Epidermal melanocyte (primary cell): ENCODE measurements around the gene KLK14.

Experiments used
- DNase-seq: peaks from one replicate; pipeline ENCODE4 v3.0.0; 2011; ENCODE audit warnings: low spot score; ENCODE audit not compliant: insufficient read length

Gene KLK14

DNA sequence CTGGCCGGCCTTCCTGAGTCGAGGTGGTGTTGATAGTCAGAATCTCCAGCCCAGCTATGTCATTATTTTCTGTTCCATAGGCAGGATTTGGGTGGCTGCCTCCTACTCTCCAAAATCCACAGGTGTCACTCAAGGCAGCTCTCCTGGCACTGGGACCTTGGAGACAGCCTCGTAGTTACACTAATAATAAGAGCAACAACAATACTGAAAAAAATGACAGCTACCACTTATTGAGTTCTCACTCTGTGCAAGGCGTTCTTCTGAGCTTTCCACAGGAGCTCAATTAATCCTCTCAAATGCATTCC, 35.7 kb downstream of the KLK14 start:
- no peak for DNase-seq

DNA sequence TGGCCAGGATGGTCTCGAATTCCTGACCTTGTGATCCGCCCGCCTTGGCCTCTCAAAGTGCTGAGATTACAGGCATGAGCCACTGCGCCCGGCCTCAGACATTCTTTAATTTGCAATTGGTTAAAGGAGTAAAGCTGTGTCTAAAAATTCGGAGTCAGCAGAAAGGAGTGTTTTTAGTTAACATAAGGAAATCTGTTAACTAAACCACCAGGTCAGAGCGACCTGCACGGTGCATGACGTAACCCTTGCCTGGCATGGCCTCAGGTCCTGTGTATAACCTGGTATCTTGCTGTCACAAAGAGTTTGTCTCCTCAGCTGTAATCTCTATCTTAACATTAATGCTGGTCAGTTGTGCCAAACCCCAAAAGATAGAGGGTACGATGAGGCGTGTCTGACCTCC, 38.4 kb downstream of the KLK14 start:
- DNase-seq, result peak; percentile 4

DNA sequence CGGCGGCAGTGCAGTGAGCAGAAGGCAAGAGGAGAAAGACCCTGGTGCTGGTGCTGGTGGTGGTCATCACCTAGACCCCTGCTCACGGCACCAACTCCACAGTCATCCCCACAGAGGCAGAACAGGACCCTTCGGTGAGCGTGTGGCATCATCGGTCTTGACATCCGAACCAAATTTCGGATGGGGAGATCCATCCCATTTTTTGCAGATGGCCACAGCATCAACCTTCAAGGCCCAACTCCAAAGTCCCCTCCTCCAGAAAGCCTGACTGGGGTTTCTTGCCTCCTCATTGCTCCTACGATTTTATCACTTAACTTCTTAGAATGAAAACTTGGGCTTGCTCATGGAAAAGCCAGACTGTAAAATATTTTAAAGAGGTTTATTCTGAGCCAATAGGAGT, 39.2 kb downstream of the KLK14 start:
- no peak for DNase-seq

DNA sequence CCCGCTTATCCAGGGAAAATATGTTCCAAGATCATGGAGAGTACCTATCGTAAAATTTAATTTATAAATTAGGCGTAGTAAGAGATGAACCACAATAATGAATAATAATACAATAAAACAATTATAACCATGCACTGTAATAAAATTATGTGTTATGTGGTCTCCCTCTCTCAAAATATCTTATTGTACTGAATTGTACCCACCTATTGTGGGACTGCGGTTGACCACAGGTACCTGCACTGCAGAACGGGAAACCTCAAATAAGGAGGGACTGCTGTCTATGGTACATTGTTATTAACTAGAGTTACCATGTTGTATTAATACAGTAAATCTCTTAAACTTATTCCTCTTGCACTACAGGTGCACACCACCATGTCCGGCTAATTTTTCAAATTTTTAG, 42.5 kb downstream of the KLK14 start:
- no peak for DNase-seq

DNA sequence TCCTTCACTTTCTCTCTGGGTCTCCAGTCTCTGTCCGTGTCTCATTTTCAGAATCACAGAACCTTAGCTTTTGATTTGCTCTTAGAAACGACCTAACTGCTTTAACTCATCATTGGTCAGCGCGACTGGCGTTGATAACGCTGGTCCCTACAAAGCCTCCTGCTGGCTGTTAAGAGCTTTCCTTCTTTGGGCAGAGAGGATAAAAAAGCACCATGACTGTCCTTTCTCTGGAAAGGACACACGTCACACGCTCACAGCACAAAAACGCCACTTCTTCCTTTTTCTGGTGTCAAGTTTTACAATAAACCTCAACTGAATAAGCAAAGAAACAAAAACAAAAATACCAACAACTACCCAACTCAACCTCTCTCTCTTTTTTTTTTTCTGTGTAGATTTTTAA, 46.2 kb downstream of the KLK14 start:
- no peak for DNase-seq

DNA sequence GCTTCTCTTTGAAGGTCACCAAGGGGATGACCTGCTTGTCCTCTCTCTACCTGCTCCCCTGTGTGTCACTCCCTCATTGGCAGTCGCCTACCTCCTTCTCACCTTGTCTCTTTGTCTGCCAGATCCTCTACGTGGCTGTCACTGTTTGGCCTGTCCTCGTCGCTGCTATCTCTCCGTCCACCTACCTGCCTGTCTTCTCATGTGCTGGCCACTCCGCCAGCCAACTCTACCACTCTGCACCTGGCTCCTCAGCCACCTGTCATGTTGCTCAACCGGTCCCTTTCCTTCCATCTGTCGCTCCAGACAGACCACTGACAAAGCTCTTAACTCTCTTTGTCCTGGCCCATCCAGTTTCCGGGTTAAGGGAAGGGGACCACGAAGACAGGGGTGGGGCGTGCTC, 48.0 kb downstream of the KLK14 start, which contains the start of gene KLK12:
KLK12 (minus strand) TSS at position 299 of the 400 bp plus-strand sequence. CDS start 381 bp downstream, outside the sequence.
- DNase-seq, result no peak

DNA sequence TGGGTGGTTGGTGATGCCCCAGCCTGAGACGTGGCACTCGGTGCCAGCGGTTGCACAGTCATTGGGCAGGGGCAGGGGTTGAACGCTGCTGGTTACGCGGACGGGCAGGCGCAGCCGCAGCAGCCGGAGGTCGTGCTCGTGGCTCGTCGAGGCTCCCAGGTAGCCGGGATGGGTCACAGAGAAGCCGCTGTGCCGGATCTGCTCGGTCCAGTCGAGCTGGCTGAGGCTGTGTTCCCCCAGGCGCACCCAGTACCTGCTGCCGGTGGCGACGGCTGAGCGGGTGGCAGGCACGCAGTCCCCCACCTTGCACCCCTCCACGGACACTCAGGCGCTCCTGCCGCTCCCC, 50.8 kb downstream of the KLK14 start:
- DNase-seq, result no peak

DNA sequence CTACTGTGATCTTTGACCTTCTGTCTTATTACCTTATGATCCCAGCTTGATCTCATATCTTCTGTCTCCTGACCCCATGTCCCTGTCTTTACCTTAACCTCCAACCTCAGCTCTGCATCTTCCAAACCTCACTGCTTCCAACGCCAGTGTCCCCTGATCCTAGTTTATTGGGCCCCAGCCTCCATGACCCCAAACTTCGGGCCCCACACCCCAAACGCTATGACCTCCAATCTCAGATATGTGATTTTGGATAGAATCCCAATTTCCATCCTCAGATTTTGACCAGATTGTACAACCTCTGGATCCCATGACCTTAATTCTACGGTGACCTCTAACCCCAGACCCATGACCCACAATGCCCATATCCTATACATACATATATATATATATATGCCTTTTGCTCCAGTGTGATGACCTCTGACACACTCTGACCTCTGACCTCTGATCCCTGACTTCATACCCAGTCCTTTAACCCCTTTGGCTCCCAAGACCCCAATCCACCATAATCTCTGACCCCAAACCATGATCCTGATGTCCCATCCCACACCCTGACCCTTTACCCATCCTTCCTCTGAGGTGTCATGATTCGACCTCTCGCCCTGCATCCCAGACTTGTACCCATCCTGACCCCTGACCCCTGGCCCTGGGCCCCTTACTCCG, 51.3 kb downstream of the KLK14 start:
- no peak for DNase-seq

DNA sequence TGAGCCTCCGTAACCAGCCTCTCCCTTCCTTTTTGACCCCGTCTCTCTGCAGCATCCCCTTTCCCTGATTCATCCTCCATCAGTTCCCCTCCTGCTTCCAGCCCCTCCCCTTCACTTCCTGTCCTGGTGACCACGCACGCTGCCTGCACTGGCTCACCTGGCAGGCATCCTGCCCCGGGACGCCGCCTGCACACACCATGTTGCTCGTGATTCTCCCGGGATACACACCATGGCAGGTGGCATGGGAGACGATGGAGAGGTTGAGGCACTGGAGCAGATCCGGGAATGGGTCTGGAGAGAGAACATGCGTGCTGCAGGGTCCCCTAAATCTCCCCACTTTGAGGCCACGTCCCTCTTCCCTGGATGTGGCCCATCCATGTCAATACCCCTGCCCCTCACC, 52.1 kb downstream of the KLK14 start:
- no peak for DNase-seq

DNA sequence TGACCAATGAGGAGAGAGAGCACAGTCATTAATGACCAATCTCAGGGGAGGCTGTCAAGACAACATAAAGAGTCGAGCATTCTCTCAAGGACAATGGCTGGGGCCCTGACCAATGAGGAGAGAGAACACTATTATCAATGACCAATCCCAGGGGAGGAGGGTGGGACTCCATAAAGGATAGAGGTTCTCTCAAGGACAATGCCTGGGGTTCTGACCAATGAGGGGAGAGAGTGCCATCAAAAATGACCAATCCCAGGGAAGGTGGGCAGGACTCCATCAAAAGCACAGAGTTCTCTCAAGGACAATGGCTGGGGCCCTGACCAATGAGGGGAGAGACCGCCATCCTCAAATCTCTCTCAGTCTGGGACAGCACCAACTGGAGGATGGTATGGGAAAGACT, 53.0 kb downstream of the KLK14 start:
- DNase-seq, result no peak
